EH (cell line): ENCODE data around the gene TCF7.

Experiments
- DNase-seq: peaks from one replicate; pipeline ENCODE4 v3.0.0-alpha.2; 2015; ENCODE audit warnings: low read depth

TCF7 gene

GRCh38 chr5:134113902-134114875 lies at the start of gene TCF7:
Gene TCF7, plus strand, starts transcription at chr5:134114681. Its CDS starts 226 bp downstream, at chr5:134114907.
- DNase-seq = peak; percentile 82

GRCh38 chr5:134069553-134069952 lies 44.9 kb upstream of the TCF7 start:
- DNase-seq = no peak

GRCh38 chr5:134070725-134071613 lies 43.5 kb upstream of the TCF7 start:
- DNase-seq = peak; percentile 34

GRCh38 chr5:134071614-134072207 lies 42.8 kb upstream of the TCF7 start:
- DNase-seq = no peak

GRCh38 chr5:134072471-134073210 lies 41.8 kb upstream of the TCF7 start:
- no peak for DNase-seq

GRCh38 chr5:134073404-134073803 lies 41.1 kb upstream of the TCF7 start:
- DNase-seq = peak; percentile 33

GRCh38 chr5:134075102-134075501 lies 39.4 kb upstream of the TCF7 start:
- DNase-seq = no peak

GRCh38 chr5:134077926-134078580 lies 36.4 kb upstream of the TCF7 start:
- no peak for DNase-seq

GRCh38 chr5:134079748-134080581 lies 34.5 kb upstream of the TCF7 start:
- no peak for DNase-seq

- no peak for DNase-seq
Measured at GRCh38 chr5:134082264-134082992, 32.1 kb upstream of the TCF7 start.

GRCh38 chr5:134083517-134083916 lies 31.0 kb upstream of the TCF7 start:
- DNase-seq = peak; percentile 24

GRCh38 chr5:134084022-134084565 lies 30.4 kb upstream of the TCF7 start:
- no peak for DNase-seq

- no peak for DNase-seq
Measured at GRCh38 chr5:134084570-134084969, 29.9 kb upstream of the TCF7 start.

GRCh38 chr5:134085411-134085810 lies 29.1 kb upstream of the TCF7 start:
- no peak for DNase-seq

GRCh38 chr5:134086225-134086942 lies 28.1 kb upstream of the TCF7 start:
- no peak for DNase-seq

GRCh38 chr5:134086943-134087305 lies 27.6 kb upstream of the TCF7 start:
- DNase-seq = no peak

GRCh38 chr5:134088291-134088690 lies 26.2 kb upstream of the TCF7 start:
- peak; percentile 53 for DNase-seq

- DNase-seq = no peak
Measured at GRCh38 chr5:134088994-134089560, 25.4 kb upstream of the TCF7 start.
